NCI-H2107 (cell line): ENCODE results near the gene TNNT3.

Experiments
- DNase-seq: peaks from one replicate; lab custom pipeline; 2025; lab: John Stamatoyannopoulos, UW

The TNNT3 gene

DNA sequence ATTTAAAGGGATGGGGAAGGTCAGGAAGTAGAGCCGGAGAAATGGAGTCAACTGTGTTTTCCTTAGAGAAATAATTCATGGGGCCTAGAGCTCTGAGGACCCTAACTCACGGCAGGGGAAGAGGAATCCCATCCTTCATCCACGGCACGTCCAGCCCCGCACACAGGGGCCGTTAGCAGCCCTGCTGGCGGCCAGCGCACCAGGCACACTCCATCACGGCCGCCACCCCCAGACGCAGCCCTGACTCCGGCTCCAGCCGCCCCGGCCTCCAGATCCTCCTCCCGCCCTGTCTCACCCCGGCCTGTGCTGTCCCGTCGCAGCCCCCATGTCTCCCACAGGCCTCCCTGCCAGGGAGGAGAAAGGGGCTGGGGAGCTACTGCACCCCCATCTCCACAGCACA, 38.9 kb downstream of the TNNT3 start:
- DNase-seq: no peak

DNA sequence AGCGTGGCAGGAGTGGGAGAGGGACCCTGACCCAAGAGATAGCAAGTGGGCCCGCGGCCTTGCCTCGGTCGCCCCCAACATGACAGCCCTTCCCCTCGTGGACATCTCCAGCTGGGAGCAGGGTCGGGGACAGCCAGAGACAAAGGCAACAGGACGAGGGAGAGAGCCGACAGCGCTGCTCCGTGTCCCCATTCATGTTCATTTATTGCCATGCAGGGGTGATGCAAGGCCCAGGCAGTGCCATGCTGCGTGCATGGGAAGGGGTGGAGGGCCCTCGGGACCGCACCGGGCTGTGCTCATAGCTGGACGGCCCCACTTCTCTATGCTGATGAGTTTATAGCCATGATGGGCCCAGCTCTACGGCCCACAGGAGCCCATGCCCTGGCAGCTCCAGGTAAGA, 40.3 kb downstream of the TNNT3 start:
- DNase-seq: no peak

- DNase-seq: no peak
Measured at GRCh38 chr11:1963864-1964263, 44.4 kb downstream of the TNNT3 start.

- DNase-seq: no peak
Measured at GRCh38 chr11:1964348-1964747, 44.8 kb downstream of the TNNT3 start.

GRCh38 chr11:1964955-1965354, 45.5 kb downstream of the TNNT3 start:
- no peak for DNase-seq

GRCh38 chr11:1966531-1966930, 47.0 kb downstream of the TNNT3 start:
- no peak for DNase-seq

DNA sequence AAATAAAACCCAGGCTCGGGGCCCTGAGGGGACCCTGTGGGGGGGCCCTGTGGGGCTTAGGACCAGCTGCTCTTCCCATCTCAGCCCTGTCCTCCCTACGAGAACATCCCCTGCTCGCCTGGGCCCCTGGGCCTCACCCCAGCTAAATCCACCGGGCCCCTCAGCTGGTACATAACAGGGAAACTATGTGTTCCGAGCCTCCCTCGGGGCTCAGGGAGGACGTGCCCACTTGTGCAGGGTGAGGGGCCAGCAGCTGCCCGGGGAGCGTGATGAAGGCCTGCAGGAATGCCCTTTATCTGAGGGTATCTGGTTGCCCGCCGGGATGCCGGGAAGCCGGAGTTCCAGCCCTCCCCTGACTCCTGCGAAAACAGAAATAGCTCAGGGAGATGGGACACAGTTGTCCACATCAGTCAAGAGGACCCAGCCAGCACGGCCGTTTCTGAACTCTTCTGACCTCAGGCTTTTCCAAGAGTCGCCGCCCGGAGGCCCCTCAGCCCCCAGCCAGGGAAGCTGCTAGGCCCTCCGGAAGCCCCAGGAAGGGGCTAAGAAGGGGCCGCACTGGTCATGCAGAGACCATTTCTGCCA, 48.2 kb downstream of the TNNT3 start:
- DNase-seq: no peak

- DNase-seq: no peak
Measured at GRCh38 chr11:1968454-1969002, 49.0 kb downstream of the TNNT3 start.

GRCh38 chr11:1969035-1969434, 49.5 kb downstream of the TNNT3 start:
- no peak for DNase-seq

GRCh38 chr11:1969776-1970175, 50.3 kb downstream of the TNNT3 start:
- DNase-seq: no peak

- no peak for DNase-seq
Measured at GRCh38 chr11:1970956-1971355, 51.5 kb downstream of the TNNT3 start.

DNA sequence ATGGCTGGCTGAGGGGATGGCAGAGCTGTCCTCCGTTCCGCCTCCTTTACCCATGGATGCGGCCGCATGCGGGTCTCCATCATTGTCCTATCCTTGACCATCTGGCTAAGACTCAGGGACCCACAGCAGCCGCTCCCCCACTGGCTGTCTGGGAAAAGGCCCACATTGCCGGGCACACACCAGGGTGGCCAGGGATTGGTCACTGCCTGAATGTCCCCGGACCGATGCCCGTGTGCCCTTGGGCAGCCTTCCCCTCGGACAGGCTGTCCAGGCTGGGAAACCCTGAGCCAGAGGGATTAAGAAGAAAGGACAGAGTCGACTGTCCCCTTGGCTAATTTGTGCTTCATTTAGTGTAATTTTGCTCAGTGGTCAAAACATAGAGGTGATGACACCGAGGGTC, 55.7 kb downstream of the TNNT3 start:
- no peak for DNase-seq

- no peak for DNase-seq
Measured at GRCh38 chr11:1978720-1979473, 59.4 kb downstream of the TNNT3 start.

- DNase-seq: no peak
Measured at GRCh38 chr11:1979607-1980006, 60.1 kb downstream of the TNNT3 start.

- no peak for DNase-seq
Measured at GRCh38 chr11:1982873-1983600, 63.5 kb downstream of the TNNT3 start.

DNA sequence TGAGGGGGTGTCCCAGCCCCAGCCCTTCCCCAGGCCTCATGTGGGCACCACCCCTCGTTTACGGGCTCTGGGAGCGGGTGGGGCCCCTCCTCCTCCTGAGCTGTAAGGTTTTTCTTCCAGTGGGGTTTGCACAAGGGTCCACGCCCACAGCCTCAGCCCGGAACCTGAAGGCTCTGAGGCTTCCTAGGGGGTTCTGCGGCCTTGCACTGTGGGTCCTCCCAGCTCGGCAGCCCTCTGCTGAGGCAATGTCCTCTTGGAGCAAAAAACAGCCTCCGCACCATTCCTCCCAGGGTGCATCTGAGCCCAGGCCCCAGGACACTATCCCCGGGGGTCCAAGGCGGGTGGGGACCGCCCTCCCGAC, 64.1 kb downstream of the TNNT3 start:
- no peak for DNase-seq

- DNase-seq: no peak
Measured at GRCh38 chr11:1987024-1987423, 67.5 kb downstream of the TNNT3 start.

DNA sequence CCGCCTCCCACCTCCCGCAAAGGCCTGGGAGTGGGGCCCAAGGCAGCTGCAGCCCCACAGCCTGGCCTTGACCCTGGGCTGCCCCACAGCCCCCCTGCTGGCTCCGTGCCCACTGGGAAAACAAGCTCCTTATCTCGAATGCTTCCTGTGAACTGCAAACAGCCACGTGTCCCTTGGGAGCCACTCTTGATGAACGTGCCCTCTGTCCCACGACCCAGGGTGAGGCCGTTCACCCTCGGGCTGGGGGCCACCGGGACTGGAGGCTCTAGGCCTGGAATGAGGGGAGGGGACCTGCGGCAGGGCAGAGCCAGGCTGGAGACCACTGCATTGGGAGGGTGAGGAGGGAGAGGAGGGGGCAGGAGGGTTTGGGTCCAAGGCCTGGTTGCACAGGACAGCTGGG, 68.7 kb downstream of the TNNT3 start:
- DNase-seq: no peak
